Sigmoid colon (tissue), 4 donors: ENCODE measurements around the gene PDE4D.

Experiments used
- EP300 ChIP-seq, 4 donors: sonication (generic); formaldehyde crosslinking; IDR thresholded peaks; one replicate each; pipeline ENCODE4 v1.6.1; 2017; ENCODE audit warnings: antibody characterized with exemption in 4 of 4
- POLR2A ChIP-seq, 2 donors: fragments of 450-650 bp; IDR thresholded peaks; one replicate each; pipeline ENCODE4 v1.6.1; 2016; ENCODE audit warnings: antibody characterized with exemption in 2 of 2, mild to moderate bottlenecking in 2 of 2, moderate library complexity in 2 of 2
- POLR2AphosphoS5 ChIP-seq, 4 donors: sonication (generic); formaldehyde crosslinking; IDR thresholded peaks; one replicate each; pipeline ENCODE4 v1.6.1; 2017; ENCODE audit warnings: antibody characterized with exemption in 4 of 4
- TF ChIP-seq, protein P1 (sequence below), 4 experiments: fragments of 450-650 bp in 3 of 4; fragments of 200-600 bp in 1 of 4; IDR thresholded peaks; one replicate each; pipeline ENCODE4 v1.5.1; 2016 to 2019; ENCODE audit warnings: antibody characterized with exemption in 4 of 4, mild to moderate bottlenecking in 3 of 4, moderate library complexity in 2 of 4

DNA sequence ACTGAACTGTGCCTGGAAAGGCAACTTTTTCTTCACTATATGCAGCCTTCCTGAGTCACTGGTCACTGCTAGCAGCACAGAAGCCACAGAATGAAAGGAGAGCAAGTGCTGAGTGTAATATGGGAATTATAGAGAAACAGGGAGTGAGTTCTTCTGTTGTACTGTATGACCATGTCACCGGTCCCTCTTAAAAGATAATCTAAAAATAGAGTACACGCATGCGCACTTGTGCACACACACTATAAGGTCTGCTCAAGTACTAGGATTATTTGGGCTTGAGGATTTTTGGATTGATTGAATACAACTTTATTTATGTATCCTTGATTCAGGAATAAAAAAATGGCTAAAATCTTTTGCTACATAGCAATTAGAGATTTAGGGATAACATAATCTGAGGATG, 571.9 kb downstream of the PDE4D start:
- TF ChIP-seq, protein P1, sequence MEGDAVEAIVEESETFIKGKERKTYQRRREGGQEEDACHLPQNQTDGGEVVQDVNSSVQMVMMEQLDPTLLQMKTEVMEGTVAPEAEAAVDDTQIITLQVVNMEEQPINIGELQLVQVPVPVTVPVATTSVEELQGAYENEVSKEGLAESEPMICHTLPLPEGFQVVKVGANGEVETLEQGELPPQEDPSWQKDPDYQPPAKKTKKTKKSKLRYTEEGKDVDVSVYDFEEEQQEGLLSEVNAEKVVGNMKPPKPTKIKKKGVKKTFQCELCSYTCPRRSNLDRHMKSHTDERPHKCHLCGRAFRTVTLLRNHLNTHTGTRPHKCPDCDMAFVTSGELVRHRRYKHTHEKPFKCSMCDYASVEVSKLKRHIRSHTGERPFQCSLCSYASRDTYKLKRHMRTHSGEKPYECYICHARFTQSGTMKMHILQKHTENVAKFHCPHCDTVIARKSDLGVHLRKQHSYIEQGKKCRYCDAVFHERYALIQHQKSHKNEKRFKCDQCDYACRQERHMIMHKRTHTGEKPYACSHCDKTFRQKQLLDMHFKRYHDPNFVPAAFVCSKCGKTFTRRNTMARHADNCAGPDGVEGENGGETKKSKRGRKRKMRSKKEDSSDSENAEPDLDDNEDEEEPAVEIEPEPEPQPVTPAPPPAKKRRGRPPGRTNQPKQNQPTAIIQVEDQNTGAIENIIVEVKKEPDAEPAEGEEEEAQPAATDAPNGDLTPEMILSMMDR (IDR thresholded peaks at IDR 0.05) = no peak
- TF ChIP-seq EP300 (IDR thresholded peaks at IDR 0.05) = no peak
- no peak for TF ChIP-seq POLR2AphosphoS5 (IDR thresholded peaks at IDR 0.05)
- TF ChIP-seq POLR2A (IDR thresholded peaks at IDR 0.05) = no peak
